Coronary artery (tissue), 2 donors: ENCODE results near the gene GAS7.
A peak's percentile ranks its signal among the peaks of the same experiment; 100 is the strongest.

Experiments
- DNase-seq: peaks from one replicate; pipeline ENCODE4 v3.0.0-alpha.2; 2017; ENCODE audit warnings: low spot score
- H3K27ac ChIP-seq, 2 donors: fragments of 200-600 bp; sonication (generic); one replicate each; pipeline ENCODE4 v1.5.1; 2016 to 2019
- H3K4me3 ChIP-seq: fragments of 200-600 bp; sonication (generic); 2 replicates; pipeline ENCODE4 v1.5.1; 2016; ENCODE audit warnings: mild to moderate bottlenecking, moderate library complexity
- TF ChIP-seq, protein P1 (sequence below): fragments of 200-600 bp; sonication (generic); IDR thresholded peaks from one replicate; pipeline ENCODE4 v1.5.1; 2019; ENCODE audit warnings: antibody characterized with exemption

The GAS7 gene

DNA sequence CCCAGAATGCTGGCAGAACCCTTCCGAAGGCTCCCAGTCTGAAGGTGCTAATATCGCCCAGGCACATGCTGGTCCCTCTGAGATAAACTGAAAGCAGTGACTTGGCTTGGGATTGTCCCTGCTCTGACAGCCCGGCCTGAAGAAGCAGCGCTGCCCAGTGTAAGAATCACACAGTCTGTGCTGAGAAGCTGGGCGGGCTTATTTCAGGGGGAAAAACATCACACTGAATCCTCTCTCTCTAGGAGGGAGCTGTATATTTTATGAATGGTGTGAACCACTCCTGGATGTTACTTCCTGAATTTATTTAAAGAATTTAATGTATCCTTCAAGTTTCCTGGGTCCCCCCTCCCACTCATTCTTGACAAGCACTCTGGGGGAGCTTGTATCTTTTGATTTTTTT lies 36.3 kb downstream of the GAS7 start:
- no peak overlapping the region for H3K4me3 ChIP-seq
- no peak overlapping the region for H3K27ac ChIP-seq
- DNase-seq: no peak
- TF ChIP-seq, protein P1, sequence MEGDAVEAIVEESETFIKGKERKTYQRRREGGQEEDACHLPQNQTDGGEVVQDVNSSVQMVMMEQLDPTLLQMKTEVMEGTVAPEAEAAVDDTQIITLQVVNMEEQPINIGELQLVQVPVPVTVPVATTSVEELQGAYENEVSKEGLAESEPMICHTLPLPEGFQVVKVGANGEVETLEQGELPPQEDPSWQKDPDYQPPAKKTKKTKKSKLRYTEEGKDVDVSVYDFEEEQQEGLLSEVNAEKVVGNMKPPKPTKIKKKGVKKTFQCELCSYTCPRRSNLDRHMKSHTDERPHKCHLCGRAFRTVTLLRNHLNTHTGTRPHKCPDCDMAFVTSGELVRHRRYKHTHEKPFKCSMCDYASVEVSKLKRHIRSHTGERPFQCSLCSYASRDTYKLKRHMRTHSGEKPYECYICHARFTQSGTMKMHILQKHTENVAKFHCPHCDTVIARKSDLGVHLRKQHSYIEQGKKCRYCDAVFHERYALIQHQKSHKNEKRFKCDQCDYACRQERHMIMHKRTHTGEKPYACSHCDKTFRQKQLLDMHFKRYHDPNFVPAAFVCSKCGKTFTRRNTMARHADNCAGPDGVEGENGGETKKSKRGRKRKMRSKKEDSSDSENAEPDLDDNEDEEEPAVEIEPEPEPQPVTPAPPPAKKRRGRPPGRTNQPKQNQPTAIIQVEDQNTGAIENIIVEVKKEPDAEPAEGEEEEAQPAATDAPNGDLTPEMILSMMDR: no peak

GRCh38 chr17:10161386-10161785 lies 37.0 kb downstream of the GAS7 start:
- Histone ChIP-seq H3K4me3 (no peak overlapping the region), H3K27ac (no peak overlapping the region)
- TF ChIP-seq, protein P1: no peak
- DNase-seq: no peak

GRCh38 chr17:10156948-10157607 lies 41.3 kb downstream of the GAS7 start:
- Histone ChIP-seq H3K4me3 (no peak overlapping the region), H3K27ac (peak overlapping the region; percentile 20 to 62)
- DNase-seq: no peak
- TF ChIP-seq, protein P1: no peak

- TF ChIP-seq, protein P1: no peak
- peak overlapping the region; percentile 20 to 62 for H3K27ac ChIP-seq
- no peak overlapping the region for H3K4me3 ChIP-seq
- DNase-seq: no peak
Measured at GRCh38 chr17:10156599-10156947, 41.8 kb downstream of the GAS7 start.

- DNase-seq: no peak
- peak overlapping the region; percentile 20 to 62 for H3K27ac ChIP-seq
- TF ChIP-seq, protein P1: no peak
- no peak overlapping the region for H3K4me3 ChIP-seq
Measured at GRCh38 chr17:10156077-10156435, 42.4 kb downstream of the GAS7 start.

DNA sequence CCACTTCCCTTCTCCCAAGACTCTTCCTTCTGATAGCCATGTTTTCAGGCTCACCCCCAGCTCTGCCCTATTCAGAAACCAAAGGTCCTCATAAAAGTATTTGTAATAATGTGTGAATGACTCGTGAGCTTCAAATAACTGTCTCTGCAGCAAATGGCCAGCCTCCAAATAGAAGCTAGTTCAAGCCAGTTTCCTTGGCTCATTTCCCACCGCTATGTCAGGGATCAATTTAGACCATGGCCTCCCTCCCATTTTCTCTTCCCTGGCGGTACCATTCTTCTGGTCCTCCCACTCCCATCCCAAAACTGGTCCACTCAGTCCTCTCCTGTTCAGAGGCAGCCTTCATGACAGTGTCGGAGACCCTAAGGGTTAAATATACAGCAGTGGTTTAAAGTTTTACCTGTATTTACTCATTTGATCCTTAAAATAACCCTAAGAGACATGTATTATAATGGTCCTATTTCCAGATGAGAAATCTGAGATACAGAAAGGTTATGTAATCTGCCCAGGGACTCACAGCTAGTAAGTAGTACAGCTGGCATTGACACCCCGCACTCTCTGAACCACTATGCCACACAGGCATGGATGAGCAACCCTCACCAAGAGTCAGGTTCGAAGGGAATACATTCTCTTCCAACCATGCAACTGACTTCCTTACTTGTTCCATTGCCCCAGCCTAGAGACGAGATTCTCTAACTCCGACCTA lies 42.9 kb downstream of the GAS7 start:
- H3K27ac ChIP-seq: peak overlapping the region in 1 of 2 donors; percentile 62
- no peak for DNase-seq
- no peak overlapping the region for H3K4me3 ChIP-seq
- TF ChIP-seq, protein P1: no peak
